Fibroblast of the aortic adventitia (primary cell): ENCODE measurements around the gene SKAP2. TPM values are rescaled to one million over a fixed set of nuclear protein-coding genes. Genes with fewer than 3 reads are reported as not detected.
A peak's percentile ranks its signal among the peaks of the same experiment; 100 is the strongest.

ENCODE experiments used
- DNase-seq: peaks from one replicate; pipeline ENCODE4 v3.0.0-alpha.2; 2010; ENCODE audit warnings: low read depth
- H3K4me3 ChIP-seq: 2 replicates; pipeline ENCODE4 v1.5.1; 2011; ENCODE audit warnings: low read depth, mild to moderate bottlenecking, control low read depth, low read length, moderate library complexity
- total RNA-seq: library from RNA; depleted of rRNA; stranded (reverse); fragments of >200 nt; gene quantifications from 2 replicates; pipeline ENCODE4 v1.2.3, GENCODE V29; 2012; ENCODE audit warnings: low replicate concordance
- TF ChIP-seq, protein P1 (sequence below): IDR thresholded peaks from 2 replicates; pipeline ENCODE4 v1.5.1; 2011; ENCODE audit warnings: mild to moderate bottlenecking, low read length, control low read depth, inconsistent platforms; ENCODE audit not compliant: insufficient read depth

The SKAP2 gene
- total RNA-seq, 1 donor: 13.6 TPM

DNA sequence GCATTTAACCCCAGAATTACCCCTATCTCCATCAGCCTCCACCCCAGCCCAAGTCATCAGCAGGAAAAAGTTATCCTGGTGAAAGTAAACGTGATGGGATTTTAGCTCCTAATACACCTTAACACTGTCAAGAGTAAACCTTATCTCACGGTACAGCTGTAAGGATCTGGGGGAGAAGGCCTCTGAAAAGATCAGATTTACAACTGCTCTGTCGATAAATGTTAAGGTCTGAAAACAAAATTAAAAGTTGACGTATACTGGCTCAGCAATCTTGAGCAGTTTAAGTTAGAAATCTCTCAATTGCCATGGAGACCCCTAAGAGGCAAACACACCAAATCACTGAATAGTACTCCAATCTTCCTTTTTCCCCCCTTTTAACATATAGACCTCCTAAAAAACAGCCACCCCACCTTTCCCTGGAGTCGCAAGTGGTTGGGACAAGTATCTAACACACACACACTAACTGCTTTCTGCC lies 6.1 kb downstream of the SKAP2 start:
- DNase-seq: no peak
- TF ChIP-seq, protein P1, sequence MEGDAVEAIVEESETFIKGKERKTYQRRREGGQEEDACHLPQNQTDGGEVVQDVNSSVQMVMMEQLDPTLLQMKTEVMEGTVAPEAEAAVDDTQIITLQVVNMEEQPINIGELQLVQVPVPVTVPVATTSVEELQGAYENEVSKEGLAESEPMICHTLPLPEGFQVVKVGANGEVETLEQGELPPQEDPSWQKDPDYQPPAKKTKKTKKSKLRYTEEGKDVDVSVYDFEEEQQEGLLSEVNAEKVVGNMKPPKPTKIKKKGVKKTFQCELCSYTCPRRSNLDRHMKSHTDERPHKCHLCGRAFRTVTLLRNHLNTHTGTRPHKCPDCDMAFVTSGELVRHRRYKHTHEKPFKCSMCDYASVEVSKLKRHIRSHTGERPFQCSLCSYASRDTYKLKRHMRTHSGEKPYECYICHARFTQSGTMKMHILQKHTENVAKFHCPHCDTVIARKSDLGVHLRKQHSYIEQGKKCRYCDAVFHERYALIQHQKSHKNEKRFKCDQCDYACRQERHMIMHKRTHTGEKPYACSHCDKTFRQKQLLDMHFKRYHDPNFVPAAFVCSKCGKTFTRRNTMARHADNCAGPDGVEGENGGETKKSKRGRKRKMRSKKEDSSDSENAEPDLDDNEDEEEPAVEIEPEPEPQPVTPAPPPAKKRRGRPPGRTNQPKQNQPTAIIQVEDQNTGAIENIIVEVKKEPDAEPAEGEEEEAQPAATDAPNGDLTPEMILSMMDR: no peak
- H3K4me3 ChIP-seq: no peak overlapping the region

GRCh38 chr7:26857506-26858240 lies 6.7 kb downstream of the SKAP2 start:
- H3K4me3 ChIP-seq: no peak overlapping the region
- DNase-seq: no peak
- TF ChIP-seq, protein P1: no peak

- TF ChIP-seq, protein P1: no peak
- DNase-seq: no peak
- H3K4me3 ChIP-seq: no peak overlapping the region
Measured at GRCh38 chr7:26857170-26857505, 7.3 kb downstream of the SKAP2 start.

DNA sequence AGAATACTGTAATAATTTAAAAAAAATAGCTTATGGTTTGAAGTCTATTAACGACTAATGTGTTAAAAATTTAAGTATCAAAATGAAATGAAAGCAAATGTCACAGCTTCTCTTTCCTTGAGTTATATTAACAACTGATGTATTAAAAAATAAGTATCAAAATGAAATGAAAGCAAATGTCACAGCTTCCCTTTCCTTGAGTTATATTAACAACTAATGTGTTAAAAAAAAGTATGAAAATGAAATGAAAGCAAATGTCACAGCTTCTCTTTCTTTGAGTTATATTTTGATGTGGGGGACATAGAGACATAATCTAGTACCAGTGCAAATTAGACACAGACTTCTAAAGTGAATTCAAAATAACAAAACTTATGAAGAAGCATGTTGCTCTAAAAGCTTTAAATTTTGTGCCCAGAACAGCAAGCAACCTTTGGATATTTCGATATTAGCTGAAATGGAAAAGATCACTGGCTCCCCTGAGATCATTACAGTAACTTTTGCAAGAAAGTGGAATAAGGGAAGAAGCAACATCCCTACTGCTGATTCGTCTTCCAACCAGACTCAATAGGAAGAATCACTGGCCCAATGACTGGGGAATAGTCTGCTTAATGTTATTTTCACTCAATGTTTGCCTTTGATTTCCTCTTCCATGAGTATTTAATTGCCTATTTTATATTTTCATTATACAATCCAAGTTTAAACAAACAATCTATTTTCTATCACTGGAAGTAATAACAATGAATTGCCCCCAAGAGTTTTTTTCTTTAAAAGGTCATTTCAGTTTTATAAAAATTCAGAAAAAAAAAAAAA lies 8.0 kb downstream of the SKAP2 start:
- no peak for DNase-seq
- TF ChIP-seq, protein P1: no peak
- no peak overlapping the region for H3K4me3 ChIP-seq

GRCh38 chr7:26854876-26855855 lies 9.2 kb downstream of the SKAP2 start:
- DNase-seq: no peak
- no peak overlapping the region for H3K4me3 ChIP-seq
- TF ChIP-seq, protein P1: no peak

DNA sequence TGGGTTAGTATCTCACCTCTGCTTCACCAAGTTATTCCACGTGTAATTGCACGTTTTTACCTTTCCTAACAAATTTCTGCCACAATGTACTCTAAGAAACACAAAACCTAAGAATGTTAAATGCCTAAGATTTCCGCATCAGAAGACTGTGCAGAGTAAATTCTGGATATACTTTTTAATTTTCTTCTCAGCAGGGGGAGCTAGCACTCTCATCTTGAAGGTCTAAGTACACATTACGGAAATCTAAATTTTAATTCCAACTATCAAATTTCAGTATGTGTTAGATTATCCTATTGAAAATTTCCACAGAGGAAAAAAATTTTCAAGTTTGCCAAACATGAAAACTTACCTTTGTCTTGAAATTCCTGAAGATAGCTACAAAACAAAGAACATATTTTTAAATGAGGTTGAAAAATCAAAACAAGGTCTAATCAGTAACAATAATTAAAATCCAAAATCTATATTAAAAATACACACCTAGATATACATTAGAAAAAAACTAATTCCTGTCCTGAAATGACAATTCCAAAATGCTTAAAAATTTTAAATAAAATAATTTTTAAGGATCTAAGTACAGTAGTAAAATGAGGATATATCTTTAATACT lies 10.5 kb downstream of the SKAP2 start:
- no peak overlapping the region for H3K4me3 ChIP-seq
- TF ChIP-seq, protein P1: peak; percentile 61
- DNase-seq: peak; percentile 78
